ENCODE data around the gene SLC47A2. TPM values are rescaled to one million over a fixed set of nuclear protein-coding genes. Genes with fewer than 3 reads are reported as not detected.

The SLC47A2 gene
- total RNA-seq, 4 donors from 2014 or later: not detected

GRCh38 chr17:19748807-19749193 lies 32.4 kb upstream of the SLC47A2 start:
- H3K9me3 ChIP-seq: no peaks in the 10 kb centered on the region
- no peaks in the 10 kb centered on the region for H3K27me3 ChIP-seq
- H3K4me1 ChIP-seq: peaks cover 0 to 38% (median 17%) of the 10 kb centered on the region in 4 donors
- H3K27ac ChIP-seq: peak overlapping the region in 1 of 4 donors; percentile 32
- WGBS, 2 donors: 74 to 76% methylated on average over 13 of the region's 13 CpGs
- no peak for DNase-seq (ENCODE audit: low spot score in 2 of 2)
- no peak overlapping the region for H3K4me3 ChIP-seq
- no peak for TF ChIP-seq CTCF (IDR thresholded peaks at IDR 0.05)
- no peak for TF ChIP-seq POLR2A (IDR thresholded peaks at IDR 0.05)
- no peak for TF ChIP-seq EP300 (IDR thresholded peaks at IDR 0.05)
- H3K36me3 ChIP-seq: no peaks in the 10 kb centered on the region

- Histone ChIP-seq H3K27ac (peak within 1 kb of the TSS in 1 of 4 donors; percentile 32), H3K4me3 (no peak within 1 kb of the TSS), H3K27me3 (no peaks in the 10 kb centered on the region), H3K9me3 (no peaks in the 10 kb centered on the region), H3K4me1 (peaks cover 0 to 31% (median 14%) of the 10 kb centered on the region in 4 donors), H3K36me3 (no peaks in the 10 kb centered on the region)
- no peak for DNase-seq (ENCODE audit: low spot score in 2 of 2)
- TF ChIP-seq POLR2A (IDR thresholded peaks at IDR 0.05) (no peak), EP300 (IDR thresholded peaks at IDR 0.05) (no peak), CTCF (IDR thresholded peaks at IDR 0.05) (no peak)
- 48% methylated on average over 22 to 25 of the region's 25 CpGs for WGBS, 2 donors
These were observed 31.7 kb upstream of the SLC47A2 start, which contains the start of gene ALDH3A1 for GRCh38 chr17:19747829-19748806. ALDH3A1 (minus strand) TSS chr17:19748298; CDS start chr17:19745129, 3,169 bp downstream.

GRCh38 chr17:19747159-19747719 lies 30.9 kb upstream of the SLC47A2 start:
- DNase-seq (ENCODE audit: low spot score in 2 of 2): no peak
- no peak overlapping the region for H3K27ac ChIP-seq
- H3K4me1 ChIP-seq: peaks cover 0 to 24% (median 12%) of the 10 kb centered on the region in 4 donors
- WGBS, 2 donors: 97 to 100% methylated on average over 8 to 13 of the region's 13 CpGs
- H3K4me3 ChIP-seq: no peak overlapping the region
- no peaks in the 10 kb centered on the region for H3K36me3 ChIP-seq
- no peak for TF ChIP-seq EP300 (IDR thresholded peaks at IDR 0.05)
- TF ChIP-seq POLR2A (IDR thresholded peaks at IDR 0.05): no peak
- TF ChIP-seq CTCF (IDR thresholded peaks at IDR 0.05): no peak
- H3K9me3 ChIP-seq: no peaks in the 10 kb centered on the region
- no peaks in the 10 kb centered on the region for H3K27me3 ChIP-seq

GRCh38 chr17:19746517-19746916 lies 30.1 kb upstream of the SLC47A2 start:
- H3K4me1 ChIP-seq: peaks cover 0 to 24% (median 12%) of the 10 kb centered on the region in 4 donors
- TF ChIP-seq EP300 (IDR thresholded peaks at IDR 0.05) (no peak), POLR2A (IDR thresholded peaks at IDR 0.05) (no peak), CTCF (IDR thresholded peaks at IDR 0.05) (no peak)
- H3K4me3 ChIP-seq: no peak overlapping the region
- 92 to 93% methylated on average over 20 of the region's 20 CpGs for WGBS, 2 donors
- H3K27me3 ChIP-seq: no peaks in the 10 kb centered on the region
- H3K36me3 ChIP-seq: no peaks in the 10 kb centered on the region
- no peak for DNase-seq (ENCODE audit: low spot score in 2 of 2)
- H3K9me3 ChIP-seq: no peaks in the 10 kb centered on the region
- no peak overlapping the region for H3K27ac ChIP-seq
